GM23338 (cell line): ENCODE results near the gene ZFX. TPM values are rescaled to one million over a fixed set of nuclear protein-coding genes. Genes with fewer than 3 reads are reported as not detected.

Experiments
- ATAC-seq: fragments of 200-7000 bp; cut with Tn5 transposase; 3 replicates; pipeline ENCODE4 v1.9.1; 2020
- DNase-seq: peaks from one replicate; pipeline ENCODE4 v3.0.0-alpha.2; 2015; ENCODE audit warnings: low spot score
- H2AFZ ChIP-seq: fragments of 200-600 bp; sonication (generic); 2 replicates; pipeline ENCODE4 v1.8.0; 2016; ENCODE audit warnings: antibody characterized with exemption, mild to moderate bottlenecking, moderate library complexity
- H3F3A ChIP-seq: fragments of 200-600 bp; sonication (generic); replicated peaks from 2 replicates; pipeline ENCODE4 v1.8.0; 2017; ENCODE audit warnings: antibody characterized with exemption, mixed run types, low read depth
- H3K27ac ChIP-seq: fragments of 200-600 bp; sonication (generic); 2 replicates; pipeline ENCODE4 v1.6.1; 2016; ENCODE audit warnings: low read depth
- H3K27me3 ChIP-seq: fragments of 200-600 bp; sonication (generic); 2 replicates; pipeline ENCODE4 v1.8.0; 2016; ENCODE audit warnings: mild to moderate bottlenecking, mixed run types, moderate library complexity; ENCODE audit not compliant: insufficient read depth
- H3K36me3 ChIP-seq: fragments of 200-600 bp; sonication (generic); 2 replicates; pipeline ENCODE4 v1.8.0; 2016; ENCODE audit warnings: mild to moderate bottlenecking; ENCODE audit not compliant: insufficient read depth
- H3K4me1 ChIP-seq: fragments of 200-600 bp; sonication (generic); 2 replicates; pipeline ENCODE4 v1.8.0; 2016; ENCODE audit warnings: mild to moderate bottlenecking, moderate library complexity; ENCODE audit not compliant: insufficient read depth
- H3K4me2 ChIP-seq: fragments of 200-600 bp; sonication (generic); 2 replicates; pipeline ENCODE4 v1.7.1; 2017; ENCODE audit warnings: mixed run types
- H3K4me3 ChIP-seq: fragments of 200-600 bp; sonication (generic); 2 replicates; pipeline ENCODE4 v1.6.1; 2016; ENCODE audit warnings: mixed run types
- H3K79me2 ChIP-seq: fragments of 200-600 bp; sonication (generic); replicated peaks from 2 replicates; pipeline ENCODE4 v1.8.0; 2017; ENCODE audit warnings: mild to moderate bottlenecking; ENCODE audit not compliant: insufficient read depth
- H3K9me2 ChIP-seq: fragments of 200-600 bp; sonication (generic); 2 replicates; pipeline ENCODE4 v1.8.0; 2017; ENCODE audit not compliant: insufficient read depth
- H4K20me1 ChIP-seq: fragments of 200-600 bp; sonication (generic); replicated peaks from 2 replicates; pipeline ENCODE4 v1.8.0; 2017; ENCODE audit warnings: mild to moderate bottlenecking; ENCODE audit not compliant: insufficient read depth
- H3K27ac Mint-ChIP-seq: 2 replicates; pipeline ENCODE4 v1.8.0; 2020; ENCODE audit warnings: inconsistent platforms, mild to moderate bottlenecking, moderate library complexity, mixed read lengths
- H3K27me3 Mint-ChIP-seq: 3 replicates; pipeline ENCODE4 v1.8.0; 2022; ENCODE audit warnings: low read depth, mild to moderate bottlenecking, moderate library complexity, mixed read lengths, inconsistent platforms; ENCODE audit not compliant: insufficient read depth, poor library complexity
- H3K36me3 Mint-ChIP-seq: 3 replicates; pipeline ENCODE4 v1.8.0; 2021; ENCODE audit warnings: low read depth, mild to moderate bottlenecking, inconsistent platforms, moderate library complexity, mixed read lengths
- H3K4me1 Mint-ChIP-seq: 3 replicates; pipeline ENCODE4 v1.8.0; 2020; ENCODE audit warnings: mild to moderate bottlenecking, inconsistent platforms, mixed read lengths
- H3K4me3 Mint-ChIP-seq: 3 replicates; pipeline ENCODE4 v1.8.0; 2021; ENCODE audit warnings: moderate library complexity, mild to moderate bottlenecking, inconsistent platforms, mixed read lengths
- H3K9me3 Mint-ChIP-seq: 3 replicates; pipeline ENCODE4 v1.8.0; 2020; ENCODE audit warnings: moderate library complexity, mild to moderate bottlenecking, inconsistent platforms, mixed read lengths
- CREB1 ChIP-seq: fragments of 250-450 bp; sonication (Bioruptor Pico); IDR thresholded peaks from 2 replicates; pipeline ENCODE4 v1.5.0; 2020; ENCODE audit warnings: low read depth, mild to moderate bottlenecking, moderate library complexity
- CTCF ChIP-seq, 2 experiments: fragments of 200-600 bp in 1 of 2; sonication (generic) in 1 of 2; conservative IDR thresholded peaks; 2 replicates each; pipeline versions ENCODE4 v1.5.1 to v1.6.1; 2016 to 2017; ENCODE audit warnings: antibody characterized with exemption in 2 of 2, low read depth in 2 of 2, mild to moderate bottlenecking in 2 of 2, moderate library complexity in 1 of 2
- EZH2 ChIP-seq: fragments of 200-600 bp; sonication (generic); IDR thresholded peaks from one replicate; pipeline ENCODE4 v1.8.0; 2017; ENCODE audit warnings: antibody characterized with exemption, mild to moderate bottlenecking, low read depth; ENCODE audit not compliant: unreplicated experiment
- EZH2phosphoT487 ChIP-seq: fragments of 200-600 bp; sonication (generic); IDR thresholded peaks from one replicate; pipeline ENCODE4 v1.8.1; 2018; ENCODE audit warnings: antibody characterized with exemption; ENCODE audit not compliant: unreplicated experiment
- JUNB ChIP-seq: IDR thresholded peaks from one replicate; pipeline ENCODE4 v1.6.1; 2016; ENCODE audit warnings: antibody characterized with exemption; ENCODE audit not compliant: unreplicated experiment
- NANOG ChIP-seq: IDR thresholded peaks from 2 replicates; pipeline ENCODE4 v1.6.1; 2016; ENCODE audit warnings: antibody characterized with exemption, borderline replicate concordance
- POLR2AphosphoS5 ChIP-seq: IDR thresholded peaks from 2 replicates; pipeline ENCODE4 v1.6.1; 2016; ENCODE audit warnings: antibody characterized with exemption, low read depth
- STAT1 ChIP-seq: IDR thresholded peaks from one replicate; pipeline ENCODE4 v1.6.1; 2016; ENCODE audit warnings: antibody characterized with exemption; ENCODE audit not compliant: unreplicated experiment
- ZNF114 ChIP-seq: fragments of 250-450 bp; sonication (Bioruptor Pico); IDR thresholded peaks from 2 replicates; pipeline ENCODE4 v1.5.0; 2020; ENCODE audit warnings: mild to moderate bottlenecking, moderate library complexity
- ZNF331 ChIP-seq: fragments of 250-450 bp; sonication (Bioruptor Pico); IDR thresholded peaks from 2 replicates; pipeline ENCODE4 v1.5.0; 2020; ENCODE audit warnings: low read depth, mild to moderate bottlenecking, moderate library complexity
- polyA plus RNA-seq: library from polyadenylated mRNA; unstranded; fragments of >200 nt; fragmentation: Nextera tagmentation; extraction: Ambion mirVana; gene quantifications from 2 replicates; pipeline ENCODE4 v1.2.1, GENCODE V29; 2016
- total RNA-seq: library from RNA; depleted of rRNA; stranded (reverse); fragments of >200 nt; shearing (Covaris generic); gene quantifications from 2 replicates; pipeline ENCODE4 v1.2.3, GENCODE V29; 2014
- TF ChIP-seq, protein P1 (sequence below): IDR thresholded peaks from one replicate; pipeline ENCODE4 v1.6.1; 2018; ENCODE audit warnings: antibody characterized with exemption; ENCODE audit not compliant: unreplicated experiment
- TF ChIP-seq, protein P2 (sequence below): IDR thresholded peaks from 2 replicates; pipeline ENCODE4 v1.6.1; 2016; ENCODE audit warnings: antibody characterized with exemption
- TF ChIP-seq, protein P3 (sequence below): fragments of 250-450 bp; sonication (Bioruptor Pico); IDR thresholded peaks from 2 replicates; pipeline ENCODE4 v1.5.0; 2020; ENCODE audit warnings: mild to moderate bottlenecking, moderate library complexity

Gene ZFX
- total and polyA plus RNA-seq, 2 experiments from 2014 or later: 11.0 to 15.4 TPM

DNA sequence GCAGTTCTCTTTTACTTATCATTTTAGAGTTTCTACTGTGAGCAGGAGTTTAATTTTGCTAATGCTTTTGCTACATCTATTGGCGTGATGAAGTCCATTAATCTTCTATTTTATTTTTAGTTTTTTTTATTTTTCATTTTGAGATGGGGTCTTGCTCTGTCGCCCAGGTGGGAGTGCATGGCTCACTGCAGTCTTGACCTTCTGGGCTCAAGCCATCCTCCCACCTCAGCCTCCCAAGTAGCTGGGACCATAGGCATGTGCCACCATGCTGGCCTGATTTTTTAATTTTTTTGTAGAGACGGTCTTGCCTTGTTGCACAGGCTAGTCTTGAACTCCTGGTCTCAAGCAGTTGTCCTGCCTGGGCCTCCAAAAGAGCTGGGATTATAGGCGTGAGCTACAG is 9.4 kb downstream of the ZFX start:
- Mint-ChIP-seq H3K9me3 (no peaks in the 10 kb centered on the region), H3K36me3 (peaks cover 3% of the 10 kb centered on the region; the same call in 2 of the 3 replicates), H3K27me3 (no peaks in the 10 kb centered on the region), H3K4me3 (no peak overlapping the region), H3K4me1 (peaks cover 8% of the 10 kb centered on the region; the same call in 2 of the 3 replicates), H3K27ac (no peak overlapping the region)
- ATAC-seq: no peak
- H3K4me1 ChIP-seq: no peaks in the 10 kb centered on the region; the same call in 1 of the 2 replicates
- H3K36me3 ChIP-seq: no peaks in the 10 kb centered on the region
- no peak overlapping the region for H3K4me3 ChIP-seq
- H4K20me1 ChIP-seq: no peaks in the 10 kb centered on the region; the same call in 1 of the 2 replicates
- TF ChIP-seq ZNF114 (CRISPR knock-in tag) (no peak), JUNB (no peak), CTCF (conservative IDR thresholded peaks at IDR 0.05; ENCODE audit: low read depth in 2 of 2) (no peak), CREB1 (CRISPR knock-in tag) (no peak), POLR2AphosphoS5 (no peak), ZNF331 (no peak), NANOG (no peak), EZH2 (no peak), EZH2phosphoT487 (no peak), STAT1 (no peak)
- TF ChIP-seq, protein P1, sequence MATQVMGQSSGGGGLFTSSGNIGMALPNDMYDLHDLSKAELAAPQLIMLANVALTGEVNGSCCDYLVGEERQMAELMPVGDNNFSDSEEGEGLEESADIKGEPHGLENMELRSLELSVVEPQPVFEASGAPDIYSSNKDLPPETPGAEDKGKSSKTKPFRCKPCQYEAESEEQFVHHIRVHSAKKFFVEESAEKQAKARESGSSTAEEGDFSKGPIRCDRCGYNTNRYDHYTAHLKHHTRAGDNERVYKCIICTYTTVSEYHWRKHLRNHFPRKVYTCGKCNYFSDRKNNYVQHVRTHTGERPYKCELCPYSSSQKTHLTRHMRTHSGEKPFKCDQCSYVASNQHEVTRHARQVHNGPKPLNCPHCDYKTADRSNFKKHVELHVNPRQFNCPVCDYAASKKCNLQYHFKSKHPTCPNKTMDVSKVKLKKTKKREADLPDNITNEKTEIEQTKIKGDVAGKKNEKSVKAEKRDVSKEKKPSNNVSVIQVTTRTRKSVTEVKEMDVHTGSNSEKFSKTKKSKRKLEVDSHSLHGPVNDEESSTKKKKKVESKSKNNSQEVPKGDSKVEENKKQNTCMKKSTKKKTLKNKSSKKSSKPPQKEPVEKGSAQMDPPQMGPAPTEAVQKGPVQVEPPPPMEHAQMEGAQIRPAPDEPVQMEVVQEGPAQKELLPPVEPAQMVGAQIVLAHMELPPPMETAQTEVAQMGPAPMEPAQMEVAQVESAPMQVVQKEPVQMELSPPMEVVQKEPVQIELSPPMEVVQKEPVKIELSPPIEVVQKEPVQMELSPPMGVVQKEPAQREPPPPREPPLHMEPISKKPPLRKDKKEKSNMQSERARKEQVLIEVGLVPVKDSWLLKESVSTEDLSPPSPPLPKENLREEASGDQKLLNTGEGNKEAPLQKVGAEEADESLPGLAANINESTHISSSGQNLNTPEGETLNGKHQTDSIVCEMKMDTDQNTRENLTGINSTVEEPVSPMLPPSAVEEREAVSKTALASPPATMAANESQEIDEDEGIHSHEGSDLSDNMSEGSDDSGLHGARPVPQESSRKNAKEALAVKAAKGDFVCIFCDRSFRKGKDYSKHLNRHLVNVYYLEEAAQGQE: no peak
- TF ChIP-seq, protein P2, sequence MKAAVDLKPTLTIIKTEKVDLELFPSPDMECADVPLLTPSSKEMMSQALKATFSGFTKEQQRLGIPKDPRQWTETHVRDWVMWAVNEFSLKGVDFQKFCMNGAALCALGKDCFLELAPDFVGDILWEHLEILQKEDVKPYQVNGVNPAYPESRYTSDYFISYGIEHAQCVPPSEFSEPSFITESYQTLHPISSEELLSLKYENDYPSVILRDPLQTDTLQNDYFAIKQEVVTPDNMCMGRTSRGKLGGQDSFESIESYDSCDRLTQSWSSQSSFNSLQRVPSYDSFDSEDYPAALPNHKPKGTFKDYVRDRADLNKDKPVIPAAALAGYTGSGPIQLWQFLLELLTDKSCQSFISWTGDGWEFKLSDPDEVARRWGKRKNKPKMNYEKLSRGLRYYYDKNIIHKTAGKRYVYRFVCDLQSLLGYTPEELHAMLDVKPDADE: no peak
- TF ChIP-seq, protein P3, sequence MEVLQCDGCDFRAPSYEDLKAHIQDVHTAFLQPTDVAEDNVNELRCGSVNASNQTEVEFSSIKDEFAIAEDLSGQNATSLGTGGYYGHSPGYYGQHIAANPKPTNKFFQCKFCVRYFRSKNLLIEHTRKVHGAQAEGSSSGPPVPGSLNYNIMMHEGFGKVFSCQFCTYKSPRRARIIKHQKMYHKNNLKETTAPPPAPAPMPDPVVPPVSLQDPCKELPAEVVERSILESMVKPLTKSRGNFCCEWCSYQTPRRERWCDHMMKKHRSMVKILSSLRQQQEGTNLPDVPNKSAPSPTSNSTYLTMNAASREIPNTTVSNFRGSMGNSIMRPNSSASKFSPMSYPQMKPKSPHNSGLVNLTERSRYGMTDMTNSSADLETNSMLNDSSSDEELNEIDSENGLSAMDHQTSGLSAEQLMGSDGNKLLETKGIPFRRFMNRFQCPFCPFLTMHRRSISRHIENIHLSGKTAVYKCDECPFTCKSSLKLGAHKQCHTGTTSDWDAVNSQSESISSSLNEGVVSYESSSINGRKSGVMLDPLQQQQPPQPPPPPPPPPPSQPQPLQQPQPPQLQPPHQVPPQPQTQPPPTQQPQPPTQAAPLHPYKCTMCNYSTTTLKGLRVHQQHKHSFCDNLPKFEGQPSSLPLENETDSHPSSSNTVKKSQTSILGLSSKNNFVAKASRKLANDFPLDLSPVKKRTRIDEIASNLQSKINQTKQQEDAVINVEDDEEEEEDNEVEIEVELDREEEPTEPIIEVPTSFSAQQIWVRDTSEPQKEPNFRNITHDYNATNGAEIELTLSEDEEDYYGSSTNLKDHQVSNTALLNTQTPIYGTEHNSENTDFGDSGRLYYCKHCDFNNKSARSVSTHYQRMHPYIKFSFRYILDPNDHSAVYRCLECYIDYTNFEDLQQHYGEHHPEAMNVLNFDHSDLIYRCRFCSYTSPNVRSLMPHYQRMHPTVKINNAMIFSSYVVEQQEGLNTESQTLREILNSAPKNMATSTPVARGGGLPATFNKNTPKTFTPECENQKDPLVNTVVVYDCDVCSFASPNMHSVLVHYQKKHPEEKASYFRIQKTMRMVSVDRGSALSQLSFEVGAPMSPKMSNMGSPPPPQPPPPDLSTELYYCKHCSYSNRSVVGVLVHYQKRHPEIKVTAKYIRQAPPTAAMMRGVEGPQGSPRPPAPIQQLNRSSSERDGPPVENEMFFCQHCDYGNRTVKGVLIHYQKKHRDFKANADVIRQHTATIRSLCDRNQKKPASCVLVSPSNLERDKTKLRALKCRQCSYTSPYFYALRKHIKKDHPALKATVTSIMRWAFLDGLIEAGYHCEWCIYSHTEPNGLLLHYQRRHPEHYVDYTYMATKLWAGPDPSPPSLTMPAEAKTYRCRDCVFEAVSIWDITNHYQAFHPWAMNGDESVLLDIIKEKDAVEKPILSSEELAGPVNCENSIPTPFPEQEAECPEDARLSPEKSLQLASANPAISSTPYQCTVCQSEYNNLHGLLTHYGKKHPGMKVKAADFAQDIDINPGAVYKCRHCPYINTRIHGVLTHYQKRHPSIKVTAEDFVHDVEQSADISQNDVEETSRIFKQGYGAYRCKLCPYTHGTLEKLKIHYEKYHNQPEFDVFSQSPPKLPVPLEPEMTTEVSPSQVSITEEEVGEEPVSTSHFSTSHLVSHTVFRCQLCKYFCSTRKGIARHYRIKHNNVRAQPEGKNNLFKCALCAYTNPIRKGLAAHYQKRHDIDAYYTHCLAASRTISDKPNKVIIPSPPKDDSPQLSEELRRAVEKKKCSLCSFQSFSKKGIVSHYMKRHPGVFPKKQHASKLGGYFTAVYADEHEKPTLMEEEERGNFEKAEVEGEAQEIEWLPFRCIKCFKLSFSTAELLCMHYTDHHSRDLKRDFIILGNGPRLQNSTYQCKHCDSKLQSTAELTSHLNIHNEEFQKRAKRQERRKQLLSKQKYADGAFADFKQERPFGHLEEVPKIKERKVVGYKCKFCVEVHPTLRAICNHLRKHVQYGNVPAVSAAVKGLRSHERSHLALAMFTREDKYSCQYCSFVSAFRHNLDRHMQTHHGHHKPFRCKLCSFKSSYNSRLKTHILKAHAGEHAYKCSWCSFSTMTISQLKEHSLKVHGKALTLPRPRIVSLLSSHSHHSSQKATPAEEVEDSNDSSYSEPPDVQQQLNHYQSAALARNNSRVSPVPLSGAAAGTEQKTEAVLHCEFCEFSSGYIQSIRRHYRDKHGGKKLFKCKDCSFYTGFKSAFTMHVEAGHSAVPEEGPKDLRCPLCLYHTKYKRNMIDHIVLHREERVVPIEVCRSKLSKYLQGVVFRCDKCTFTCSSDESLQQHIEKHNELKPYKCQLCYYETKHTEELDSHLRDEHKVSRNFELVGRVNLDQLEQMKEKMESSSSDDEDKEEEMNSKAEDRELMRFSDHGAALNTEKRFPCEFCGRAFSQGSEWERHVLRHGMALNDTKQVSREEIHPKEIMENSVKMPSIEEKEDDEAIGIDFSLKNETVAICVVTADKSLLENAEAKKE (CRISPR knock-in tag): no peak
- no peak overlapping the region for H3K4me2 ChIP-seq
- no peaks in the 10 kb centered on the region for H3F3A ChIP-seq
- H3K79me2 ChIP-seq: peaks cover 100% of the 10 kb centered on the region
- H3K27me3 ChIP-seq: no peaks in the 10 kb centered on the region
- H3K9me2 ChIP-seq: no peaks in the 10 kb centered on the region
- no peak overlapping the region for H2AFZ ChIP-seq
- DNase-seq: no peak
- no peak overlapping the region for H3K27ac ChIP-seq
